Measurements from ENCODE around the gene EXOC3L1.

Gene EXOC3L1

GRCh38 chr16:67190448-67191399, 788 bp upstream of the EXOC3L1 start:
- 88 to 91% methylated on average over 13 of the region's 13 CpGs for WGBS, 2 experiments
- Histone ChIP-seq H3K36me3 (ENCODE audit: control insufficient read depth, insufficient read depth, low read length) (peaks cover 18% of the 10 kb centered on the region), H3K4me3 (ENCODE audit: insufficient read depth, low read depth, low read length) (no peak overlapping the region), H3K27me3 (ENCODE audit: control insufficient read depth, insufficient read depth, low read length, poor library complexity, severe bottlenecking) (peaks cover 9% of the 10 kb centered on the region), H3K9me3 (ENCODE audit: control insufficient read depth, low read length) (no peaks in the 10 kb centered on the region), H3K4me1 (ENCODE audit: control insufficient read depth, insufficient read depth, low read length) (peaks cover 18% of the 10 kb centered on the region), H3K27ac (ENCODE audit: insufficient read depth, low read depth, low read length, poor library complexity, severe bottlenecking) (no peak overlapping the region)

GRCh38 chr16:67188798-67189197, 1.1 kb downstream of the EXOC3L1 start:
- no peaks in the 10 kb centered on the region for H3K9me3 ChIP-seq (ENCODE audit: control insufficient read depth, low read length)

GRCh38 chr16:67188323-67188722, 1.6 kb downstream of the EXOC3L1 start:
- Histone ChIP-seq H3K36me3 (ENCODE audit: control insufficient read depth, insufficient read depth, low read length) (no peaks in the 10 kb centered on the region), H3K4me3 (ENCODE audit: insufficient read depth, low read depth, low read length) (no peak overlapping the region), H3K4me1 (ENCODE audit: control insufficient read depth, insufficient read depth, low read length) (peaks cover 21% of the 10 kb centered on the region), H3K9me3 (ENCODE audit: control insufficient read depth, low read length) (no peaks in the 10 kb centered on the region), H3K27ac (ENCODE audit: insufficient read depth, low read depth, low read length, poor library complexity, severe bottlenecking) (no peak overlapping the region), H3K27me3 (ENCODE audit: control insufficient read depth, insufficient read depth, low read length, poor library complexity, severe bottlenecking) (peaks cover 28% of the 10 kb centered on the region)
- WGBS, 2 experiments = 81 to 86% methylated on average over 4 of the region's 4 CpGs

More at GRCh38 chr16:67188798-67189197, 1.1 kb downstream of the EXOC3L1 start:
- 93 to 95% methylated on average over 15 of the region's 15 CpGs for WGBS, 2 experiments
- peaks cover 23% of the 10 kb centered on the region for H3K4me1 ChIP-seq (ENCODE audit: control insufficient read depth, insufficient read depth, low read length)
- H3K4me3 ChIP-seq (ENCODE audit: insufficient read depth, low read depth, low read length) = no peak overlapping the region
- H3K27ac ChIP-seq (ENCODE audit: insufficient read depth, low read depth, low read length, poor library complexity, severe bottlenecking) = no peak overlapping the region
- peaks cover 28% of the 10 kb centered on the region for H3K27me3 ChIP-seq (ENCODE audit: control insufficient read depth, insufficient read depth, low read length, poor library complexity, severe bottlenecking)
- no peaks in the 10 kb centered on the region for H3K36me3 ChIP-seq (ENCODE audit: control insufficient read depth, insufficient read depth, low read length)

- Histone ChIP-seq H3K27ac (ENCODE audit: insufficient read depth, low read depth, low read length, poor library complexity, severe bottlenecking) (no peak overlapping the region), H3K4me3 (ENCODE audit: insufficient read depth, low read depth, low read length) (no peak overlapping the region), H3K27me3 (ENCODE audit: control insufficient read depth, insufficient read depth, low read length, poor library complexity, severe bottlenecking) (peaks cover 28% of the 10 kb centered on the region), H3K36me3 (ENCODE audit: control insufficient read depth, insufficient read depth, low read length) (no peaks in the 10 kb centered on the region), H3K4me1 (ENCODE audit: control insufficient read depth, insufficient read depth, low read length) (peaks cover 15% of the 10 kb centered on the region), H3K9me3 (ENCODE audit: control insufficient read depth, low read length) (no peaks in the 10 kb centered on the region)
- WGBS, 2 experiments = 91% methylated on average over 26 of the region's 26 CpGs
Measured at GRCh38 chr16:67187175-67187890, 2.6 kb downstream of the EXOC3L1 start.

GRCh38 chr16:67186550-67186950, 3.4 kb downstream of the EXOC3L1 start:
- H3K27me3 ChIP-seq (ENCODE audit: control insufficient read depth, insufficient read depth, low read length, poor library complexity, severe bottlenecking) = peaks cover 28% of the 10 kb centered on the region
- H3K27ac ChIP-seq (ENCODE audit: insufficient read depth, low read depth, low read length, poor library complexity, severe bottlenecking) = no peak overlapping the region
- no peaks in the 10 kb centered on the region for H3K9me3 ChIP-seq (ENCODE audit: control insufficient read depth, low read length)
- peaks cover 15% of the 10 kb centered on the region for H3K4me1 ChIP-seq (ENCODE audit: control insufficient read depth, insufficient read depth, low read length)
- H3K36me3 ChIP-seq (ENCODE audit: control insufficient read depth, insufficient read depth, low read length) = no peaks in the 10 kb centered on the region
- WGBS, 2 experiments = 57 to 61% methylated on average over 5 of the region's 5 CpGs
- no peak overlapping the region for H3K4me3 ChIP-seq (ENCODE audit: insufficient read depth, low read depth, low read length)

GRCh38 chr16:67185651-67186134, 4.2 kb downstream of the EXOC3L1 start:
- 16 to 18% methylated on average over 12 of the region's 12 CpGs for WGBS, 2 experiments

GRCh38 chr16:67184995-67185650, 4.8 kb downstream of the EXOC3L1 start:
- H3K27me3 ChIP-seq (ENCODE audit: control insufficient read depth, insufficient read depth, low read length, poor library complexity, severe bottlenecking) = peaks cover 28% of the 10 kb centered on the region
- WGBS, 2 experiments = 21 to 24% methylated on average over 43 of the region's 43 CpGs
- H3K4me1 ChIP-seq (ENCODE audit: control insufficient read depth, insufficient read depth, low read length) = peaks cover 15% of the 10 kb centered on the region
- H3K9me3 ChIP-seq (ENCODE audit: control insufficient read depth, low read length) = no peaks in the 10 kb centered on the region
- H3K4me3 ChIP-seq (ENCODE audit: insufficient read depth, low read depth, low read length) = peak overlapping the region; percentile 83
- no peaks in the 10 kb centered on the region for H3K36me3 ChIP-seq (ENCODE audit: control insufficient read depth, insufficient read depth, low read length)
- no peak overlapping the region for H3K27ac ChIP-seq (ENCODE audit: insufficient read depth, low read depth, low read length, poor library complexity, severe bottlenecking)

More at GRCh38 chr16:67185651-67186134, 4.2 kb downstream of the EXOC3L1 start:
- Histone ChIP-seq H3K9me3 (ENCODE audit: control insufficient read depth, low read length) (no peaks in the 10 kb centered on the region), H3K27me3 (ENCODE audit: control insufficient read depth, insufficient read depth, low read length, poor library complexity, severe bottlenecking) (peaks cover 28% of the 10 kb centered on the region), H3K4me3 (ENCODE audit: insufficient read depth, low read depth, low read length) (no peak overlapping the region), H3K36me3 (ENCODE audit: control insufficient read depth, insufficient read depth, low read length) (no peaks in the 10 kb centered on the region), H3K27ac (ENCODE audit: insufficient read depth, low read depth, low read length, poor library complexity, severe bottlenecking) (no peak overlapping the region), H3K4me1 (ENCODE audit: control insufficient read depth, insufficient read depth, low read length) (peaks cover 15% of the 10 kb centered on the region)

- Histone ChIP-seq H3K27me3 (ENCODE audit: control insufficient read depth, insufficient read depth, low read length, poor library complexity, severe bottlenecking) (peaks cover 29% of the 10 kb centered on the region), H3K4me3 (ENCODE audit: insufficient read depth, low read depth, low read length) (peak overlapping the region; percentile 83), H3K9me3 (ENCODE audit: control insufficient read depth, low read length) (no peaks in the 10 kb centered on the region), H3K4me1 (ENCODE audit: control insufficient read depth, insufficient read depth, low read length) (peaks cover 15% of the 10 kb centered on the region), H3K36me3 (ENCODE audit: control insufficient read depth, insufficient read depth, low read length) (no peaks in the 10 kb centered on the region), H3K27ac (ENCODE audit: insufficient read depth, low read depth, low read length, poor library complexity, severe bottlenecking) (no peak overlapping the region)
- WGBS, 2 experiments = 12 to 14% methylated on average over 59 of the region's 59 CpGs
Measured at GRCh38 chr16:67184453-67184994, 5.4 kb downstream of the EXOC3L1 start.

- Histone ChIP-seq H3K27ac (ENCODE audit: insufficient read depth, low read depth, low read length, poor library complexity, severe bottlenecking) (peak within 1 kb of the TSS; percentile 96), H3K9me3 (ENCODE audit: control insufficient read depth, low read length) (no peaks in the 10 kb centered on the region), H3K27me3 (ENCODE audit: control insufficient read depth, insufficient read depth, low read length, poor library complexity, severe bottlenecking) (peaks cover 35% of the 10 kb centered on the region), H3K4me3 (ENCODE audit: insufficient read depth, low read depth, low read length) (peak within 1 kb of the TSS; percentile 83), H3K4me1 (ENCODE audit: control insufficient read depth, insufficient read depth, low read length) (peaks cover 15% of the 10 kb centered on the region), H3K36me3 (ENCODE audit: control insufficient read depth, insufficient read depth, low read length) (no peaks in the 10 kb centered on the region)
- 0 to 1% methylated on average over 77 of the region's 77 CpGs for WGBS, 2 experiments
Measured at GRCh38 chr16:67183627-67184452, 6.1 kb downstream of the EXOC3L1 start, which contains the start of gene MATCAP1. MATCAP1 (minus strand) TSS chr16:67183963; CDS start chr16:67180610, 3,353 bp downstream.
